Glutamatergic neuron (in vitro differentiated cells): ENCODE results near the gene UQCR11. TPM values are rescaled to one million over a fixed set of nuclear protein-coding genes. Genes with fewer than 3 reads are reported as not detected.
A peak's percentile ranks its signal among the peaks of the same experiment; 100 is the strongest.

ENCODE experiments used
- DNase-seq: peaks from one replicate; pipeline ENCODE4 v3.0.0; 2022
- H3K27ac Mint-ChIP-seq: one replicate; pipeline ENCODE4 v1.8.0; 2020; ENCODE audit warnings: mild to moderate bottlenecking, mixed read lengths, inconsistent platforms; ENCODE audit not compliant: unreplicated experiment
- H3K27me3 Mint-ChIP-seq: one replicate; pipeline ENCODE4 v1.8.0; 2020; ENCODE audit warnings: mild to moderate bottlenecking, moderate library complexity, mixed read lengths, inconsistent platforms; ENCODE audit not compliant: unreplicated experiment
- H3K36me3 Mint-ChIP-seq: one replicate; pipeline ENCODE4 v1.8.0; 2020; ENCODE audit warnings: mild to moderate bottlenecking, mixed read lengths, inconsistent platforms; ENCODE audit not compliant: unreplicated experiment
- H3K4me1 Mint-ChIP-seq: one replicate; pipeline ENCODE4 v1.8.0; 2020; ENCODE audit warnings: mild to moderate bottlenecking, low read depth, mixed read lengths, inconsistent platforms; ENCODE audit not compliant: unreplicated experiment
- H3K4me3 Mint-ChIP-seq: one replicate; pipeline ENCODE4 v1.8.0; 2020; ENCODE audit warnings: mild to moderate bottlenecking, mixed read lengths, inconsistent platforms; ENCODE audit not compliant: unreplicated experiment
- H3K9me3 Mint-ChIP-seq: one replicate; pipeline ENCODE4 v1.8.0; 2020; ENCODE audit warnings: mild to moderate bottlenecking, moderate library complexity, mixed read lengths, inconsistent platforms; ENCODE audit not compliant: unreplicated experiment
- CTCF ChIP-seq: fragments of 200-600 bp; sonication (generic); IDR thresholded peaks from one replicate; pipeline ENCODE4 v1.5.0; 2021; ENCODE audit not compliant: partially characterized antibody, unreplicated experiment
- total RNA-seq: library from RNA; stranded (reverse); fragmentation: NEBNext Ultra II Directional; extraction: Animal tissue kit (Norgen Biotek cat#: 25700); gene quantifications from one replicate; pipeline ENCODE4 v1.2.1, GENCODE V29; 2021; ENCODE audit not compliant: unreplicated experiment

Gene UQCR11
- total RNA-seq, 1 donor from 2014 or later = 204 TPM

DNA sequence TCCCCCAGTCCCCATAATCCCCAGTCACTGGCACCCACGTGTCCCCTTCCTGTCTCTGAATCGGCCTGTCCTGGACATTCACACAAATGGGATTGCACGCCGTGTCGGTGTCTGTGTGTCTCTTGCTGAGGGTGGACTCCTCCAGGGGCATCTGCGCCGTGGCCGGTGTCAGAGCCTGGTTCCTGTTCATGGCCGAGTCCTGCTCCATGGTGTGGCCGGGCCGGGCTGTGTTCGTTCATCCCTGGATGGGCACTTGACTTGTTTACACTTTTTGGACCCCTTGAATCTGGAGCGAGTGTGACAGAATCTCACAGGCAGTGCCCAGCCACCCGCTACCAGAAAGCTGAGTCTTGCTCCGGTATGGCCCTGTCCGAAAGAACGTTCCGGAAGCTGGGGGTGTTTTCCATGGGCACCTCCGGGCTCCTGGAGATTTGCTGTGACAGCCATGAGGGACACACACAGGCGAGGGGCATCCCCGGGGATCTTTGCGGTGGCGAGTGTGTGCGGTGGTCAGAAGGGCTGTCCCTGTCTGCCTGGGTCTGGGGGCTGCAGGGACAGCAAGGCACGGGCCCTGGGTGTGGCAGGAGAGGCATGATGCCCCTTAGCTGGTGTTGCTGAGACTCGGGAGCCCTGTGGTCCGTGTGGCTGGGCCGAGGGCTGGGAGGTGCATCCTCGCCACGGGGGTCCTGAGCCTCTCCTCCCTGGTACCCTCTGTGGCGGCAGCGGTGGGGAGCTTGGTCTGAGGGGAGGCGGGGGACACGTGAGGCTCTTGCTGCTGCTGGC lies 30.7 kb downstream of the UQCR11 start:
- Mint-ChIP-seq H3K27me3 (peaks cover 19% of the 10 kb centered on the region), H3K9me3 (peaks cover 10% of the 10 kb centered on the region), H3K36me3 (no peaks in the 10 kb centered on the region), H3K27ac (no peak overlapping the region), H3K4me1 (peaks cover 2% of the 10 kb centered on the region), H3K4me3 (no peak overlapping the region)
- no peak for TF ChIP-seq CTCF
- DNase-seq = no peak

GRCh38 chr19:1572795-1573194 lies 32.5 kb downstream of the UQCR11 start:
- no peak for DNase-seq
- H3K4me1 Mint-ChIP-seq = peaks cover 2% of the 10 kb centered on the region
- H3K9me3 Mint-ChIP-seq = peaks cover 10% of the 10 kb centered on the region
- H3K27ac Mint-ChIP-seq = no peak overlapping the region
- no peak overlapping the region for H3K4me3 Mint-ChIP-seq
- H3K27me3 Mint-ChIP-seq = peaks cover 22% of the 10 kb centered on the region
- no peaks in the 10 kb centered on the region for H3K36me3 Mint-ChIP-seq
- TF ChIP-seq CTCF = no peak

DNA sequence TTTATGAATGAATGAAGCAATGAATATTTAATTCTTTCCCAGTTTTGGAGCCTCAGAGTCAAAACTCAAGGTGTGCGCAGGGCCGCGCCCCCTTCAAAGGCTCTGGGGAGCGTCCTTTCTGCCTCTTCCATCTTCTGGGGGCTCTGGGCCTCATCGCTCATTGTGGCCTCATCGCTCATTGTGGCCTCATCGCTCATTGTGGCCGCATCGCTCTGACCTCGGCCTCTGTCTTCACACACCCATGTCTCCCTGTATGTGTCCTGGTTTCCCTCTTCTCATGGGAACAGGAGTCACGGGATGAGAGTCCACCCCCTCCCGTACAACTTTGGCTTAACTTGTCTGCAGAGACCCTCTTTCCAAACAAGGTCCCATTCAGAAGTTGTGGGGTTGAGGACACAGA lies 33.9 kb downstream of the UQCR11 start:
- no peak for TF ChIP-seq CTCF
- peaks cover 2% of the 10 kb centered on the region for H3K4me1 Mint-ChIP-seq
- no peak overlapping the region for H3K4me3 Mint-ChIP-seq
- no peaks in the 10 kb centered on the region for H3K36me3 Mint-ChIP-seq
- H3K27me3 Mint-ChIP-seq = peaks cover 22% of the 10 kb centered on the region
- peak overlapping the region; percentile 66 for H3K27ac Mint-ChIP-seq
- DNase-seq = no peak
- peaks cover 10% of the 10 kb centered on the region for H3K9me3 Mint-ChIP-seq

GRCh38 chr19:1570836-1571235 lies 34.4 kb downstream of the UQCR11 start:
- no peak for TF ChIP-seq CTCF
- peaks cover 21% of the 10 kb centered on the region for H3K27me3 Mint-ChIP-seq
- H3K9me3 Mint-ChIP-seq = peaks cover 10% of the 10 kb centered on the region
- H3K4me3 Mint-ChIP-seq = no peak overlapping the region
- no peak overlapping the region for H3K27ac Mint-ChIP-seq
- no peaks in the 10 kb centered on the region for H3K36me3 Mint-ChIP-seq
- no peak for DNase-seq
- H3K4me1 Mint-ChIP-seq = peaks cover 2% of the 10 kb centered on the region

- Mint-ChIP-seq H3K4me1 (peaks cover 2% of the 10 kb centered on the region), H3K27ac (no peak overlapping the region), H3K9me3 (peaks cover 14% of the 10 kb centered on the region), H3K36me3 (no peaks in the 10 kb centered on the region), H3K27me3 (peaks cover 16% of the 10 kb centered on the region), H3K4me3 (peak overlapping the region; percentile 22)
- DNase-seq = no peak
- TF ChIP-seq CTCF = no peak
These were observed 35.3 kb downstream of the UQCR11 start for GRCh38 chr19:1569997-1570396.
